ENCODE data around the gene GSTM2. TPM values are rescaled to one million over a fixed set of nuclear protein-coding genes. Genes with fewer than 3 reads are reported as not detected.

GSTM2 gene
- total and polyA plus RNA-seq, 2 donors (not counting 1 experiment from before 2014, with no cell fraction given), result 42.9 to 94.4 TPM

GRCh38 chr1:109625601-109626560 lies 42.0 kb upstream of the GSTM2 start:
- ATAC-seq (ENCODE audit: low read depth) (no peak), DNase-seq (peak; percentile 10)
- no peak overlapping the region for H3K9ac ChIP-seq (ENCODE audit: low read length)
- H3K27me3 ChIP-seq (replicated peaks in 1 of 4; ENCODE audit: control extremely low read depth in 1 of 4, control insufficient read depth in 3 of 4, insufficient read depth in 4 of 4, low read length in 3 of 4), result no peaks in the 10 kb centered on the region
- Mint-ChIP-seq H3K27ac (peak overlapping the region; percentile 88), H3K9me3 (ENCODE audit: insufficient read depth) (no peaks in the 10 kb centered on the region), H3K4me1 (peaks cover 47% of the 10 kb centered on the region), H3K4me3 (peak overlapping the region; percentile 26), H3K27me3 (no peaks in the 10 kb centered on the region)
- ChIA-PET POLR2A (no interaction called here), CTCF (interaction anchor here (1.1 to 7.3 kb wide), 4 partner anchors 14 to 358 kb away, joined by 3 to 64 read pairs (median 10); partner anchors contain the start of genes AHCYL1 and GNAI3)
- TF ChIP-seq CTCF (IDR thresholded peaks at IDR 0.05), result no peak
- TF ChIP-seq EZH2 (IDR thresholded peaks at IDR 0.05; ENCODE audit: borderline replicate concordance, insufficient read depth, low read depth, low read length, poor library complexity, severe bottlenecking), result no peak
- H3K36me3 ChIP-seq (replicated peaks in 1 of 2; ENCODE audit: control extremely low read depth in 1 of 2, control insufficient read depth in 1 of 2, extremely low read depth in 1 of 2, insufficient read depth in 2 of 2, low read length in 1 of 2), result peaks cover 0 to 40% of the 10 kb centered on the region in 2 experiments
- H3K4me2 ChIP-seq (replicated peaks; ENCODE audit: low read depth, low read length, poor library complexity, severe bottlenecking), result no peak overlapping the region
- no peak overlapping the region for H2AFZ ChIP-seq (ENCODE audit: insufficient read depth, low read depth, low read length, poor library complexity, severe bottlenecking)
- 94% methylated on average over 27 of the region's 32 CpGs for WGBS (ENCODE audit: insufficient coverage)
- H3K27ac ChIP-seq (ENCODE audit: low read length in 2 of 2), result no peak overlapping the region
- H4K20me1 ChIP-seq (ENCODE audit: control insufficient read depth, insufficient read depth, low read length, poor library complexity, severe bottlenecking), result peaks cover 8% of the 10 kb centered on the region
- peaks cover 37 to 43% of the 10 kb centered on the region in 2 donors for H3K4me1 ChIP-seq (ENCODE audit: control insufficient read depth in 2 of 2, insufficient read depth in 2 of 2, low read length in 2 of 2)
- no peak overlapping the region for H3K4me3 ChIP-seq (ENCODE audit: control extremely low read depth in 1 of 5, extremely low read depth in 1 of 5, insufficient read depth in 1 of 5, low read depth in 2 of 5, low read length in 4 of 5)
- H3K9me3 ChIP-seq (ENCODE audit: control extremely low read depth in 1 of 3, control insufficient read depth in 2 of 3, insufficient read depth in 1 of 3, low read length in 2 of 3), result no peaks in the 10 kb centered on the region
- H3K79me2 ChIP-seq (ENCODE audit: control insufficient read depth, insufficient read depth, low read length), result peaks cover 30% of the 10 kb centered on the region
- intact Hi-C loops (cut with micrococcal nuclease), result no loop called here
